CD14-positive monocyte (primary cell): Measurements from ENCODE around the gene ARHGAP15. TPM values are rescaled to one million over a fixed set of nuclear protein-coding genes. Genes with fewer than 3 reads are reported as not detected.

Experiments
- DNase-seq, 3 donors: peaks; one replicate each; pipeline ENCODE4 v3.0.0-alpha.2; 2011 to 2022
- H2AFZ ChIP-seq: 2 replicates; pipeline ENCODE4 v1.6.0; 2012; ENCODE audit warnings: mild to moderate bottlenecking, low read depth, low read length, inconsistent platforms; ENCODE audit not compliant: insufficient read depth, poor library complexity, severe bottlenecking
- H3K27ac ChIP-seq, 2 donors: 1 replicate in 1 of 2; 2 replicates in 1 of 2; pipeline ENCODE4 v1.5.1; 2012 to 2013; ENCODE audit warnings: low read length in 2 of 2, control low read depth in 1 of 2, inconsistent platforms in 1 of 2, low read depth in 1 of 2, mild to moderate bottlenecking in 1 of 2
- H3K27me3 ChIP-seq, 2 donors: one replicate each; pipeline versions ENCODE4 v1.6.0 to v1.6.1; 2011 to 2013; ENCODE audit warnings: low read length in 2 of 2; ENCODE audit not compliant: control insufficient read depth in 2 of 2, insufficient read depth in 2 of 2
- H3K36me3 ChIP-seq, 2 donors: replicated peaks in 1 of 2; 1 replicate in 1 of 2; 2 replicates in 1 of 2; pipeline versions ENCODE4 v1.5.1 to v1.6.1; 2012 to 2013; ENCODE audit warnings: low read length in 2 of 2, control low read depth in 1 of 2, inconsistent platforms in 1 of 2, mild to moderate bottlenecking in 1 of 2; ENCODE audit not compliant: insufficient read depth in 2 of 2, control insufficient read depth in 1 of 2
- H3K4me1 ChIP-seq, 2 donors: 1 replicate in 1 of 2; 2 replicates in 1 of 2; pipeline versions ENCODE4 v1.5.1 to v1.6.1; 2012 to 2013; ENCODE audit warnings: low read length in 2 of 2, control low read depth in 1 of 2, inconsistent platforms in 1 of 2, mild to moderate bottlenecking in 1 of 2, moderate library complexity in 1 of 2; ENCODE audit not compliant: insufficient read depth in 2 of 2, control insufficient read depth in 1 of 2
- H3K4me2 ChIP-seq: replicated peaks from 2 replicates; pipeline ENCODE3; 2012; ENCODE audit warnings: low read length, moderate library complexity, mild to moderate bottlenecking; ENCODE audit not compliant: poor library complexity, severe bottlenecking; ENCODE audit errors: extremely low read depth
- H3K4me3 ChIP-seq, 3 experiments: fragments of 200-600 bp in 1 of 3; sonication (generic) in 1 of 3; replicated peaks in 1 of 3; 1 replicate in 2 of 3; 2 replicates in 1 of 3; pipeline ENCODE4 v1.5.1; 2011 to 2013; ENCODE audit warnings: low read length in 3 of 3, mild to moderate bottlenecking in 3 of 3, control low read depth in 2 of 3, low read depth in 2 of 3, inconsistent platforms in 1 of 3, moderate library complexity in 1 of 3
- H3K79me2 ChIP-seq: 2 replicates; pipeline ENCODE4 v1.6.0; 2012; ENCODE audit warnings: mild to moderate bottlenecking, control low read depth, inconsistent platforms, low read length, moderate library complexity; ENCODE audit not compliant: insufficient read depth
- H3K9ac ChIP-seq: 2 replicates; pipeline ENCODE4 v1.6.0; 2017; ENCODE audit warnings: low read length, mild to moderate bottlenecking; ENCODE audit not compliant: insufficient read depth, poor library complexity, severe bottlenecking
- H3K9me3 ChIP-seq, 2 donors: replicated peaks in 1 of 2; 1 replicate in 1 of 2; 2 replicates in 1 of 2; pipeline versions ENCODE4 v1.5.1 to v1.6.1; 2012 to 2013; ENCODE audit warnings: low read length in 2 of 2, control low read depth in 1 of 2; ENCODE audit not compliant: control insufficient read depth in 1 of 2, insufficient read depth in 1 of 2
- H4K20me1 ChIP-seq: 2 replicates; pipeline ENCODE4 v1.6.0; 2012; ENCODE audit warnings: mild to moderate bottlenecking, low read length, control low read depth, moderate library complexity; ENCODE audit not compliant: insufficient read depth
- H3K27ac Mint-ChIP-seq, 7 donors: one replicate each; pipeline ENCODE4 v1.8.0; 2020; ENCODE audit warnings: mild to moderate bottlenecking in 7 of 7, mixed read lengths in 7 of 7, moderate library complexity in 6 of 7, inconsistent platforms in 2 of 7
- H3K27me3 Mint-ChIP-seq, 3 donors: one replicate each; pipeline ENCODE4 v1.8.0; 2021 to 2022; ENCODE audit warnings: low read depth in 3 of 3, mild to moderate bottlenecking in 3 of 3, mixed read lengths in 3 of 3, moderate library complexity in 3 of 3, inconsistent platforms in 1 of 3
- H3K36me3 Mint-ChIP-seq, 2 donors: one replicate each; pipeline ENCODE4 v1.8.0; 2020; ENCODE audit warnings: mixed read lengths in 2 of 2, inconsistent platforms in 1 of 2, mild to moderate bottlenecking in 1 of 2
- H3K4me1 Mint-ChIP-seq: one replicate; pipeline ENCODE4 v1.8.0; 2020; ENCODE audit warnings: mild to moderate bottlenecking, mixed read lengths
- H3K4me3 Mint-ChIP-seq, 2 donors: one replicate each; pipeline ENCODE4 v1.8.0; 2020; ENCODE audit warnings: mild to moderate bottlenecking in 2 of 2, mixed read lengths in 2 of 2, moderate library complexity in 1 of 2
- H3K9me3 Mint-ChIP-seq, 7 donors: one replicate each; pipeline ENCODE4 v1.8.0; 2020 to 2022; ENCODE audit warnings: mixed read lengths in 7 of 7, mild to moderate bottlenecking in 6 of 7, moderate library complexity in 6 of 7, inconsistent platforms in 2 of 7
- WGBS: methylation state at CpG from one replicate; pipeline ENCODE4 v1.1.5; 2013; ENCODE audit warnings: missing lambda C conversion rate; ENCODE audit not compliant: insufficient coverage; 5-methylcytosine and 5-hydroxymethylcytosine counted together
- intact Hi-C, 2 donors: fragments of 100-400 bp; cut with micrococcal nuclease; formaldehyde crosslinking; loops; one replicate each; pipeline versions ENCODE4 v1.15.0 to v1.15.1; 2023
- polyA plus RNA-seq, 3 donors: library from polyadenylated mRNA; depleted of rRNA in 1 of 3; unstranded in 2 of 3; stranded (reverse) in 1 of 3; fragments of 300-500 nt in 2 of 3; fragments of >200 nt in 1 of 3; fragmentation: Illumina TruSeq in 2 of 3; gene quantifications; 1 replicate in 2 of 3; 2 replicates in 1 of 3; pipeline ENCODE4 v1.2.3, GENCODE V29; 2012 to 2021
- TF ChIP-seq, protein P1 (sequence below): fragments of 200-600 bp; IDR thresholded peaks from one replicate; pipeline ENCODE4 v1.8.0; 2022; ENCODE audit warnings: antibody characterized with exemption, mild to moderate bottlenecking

Gene ARHGAP15
- polyA plus RNA-seq, 3 donors, result 35.4 to 50.9 (median 50.7) TPM

DNA sequence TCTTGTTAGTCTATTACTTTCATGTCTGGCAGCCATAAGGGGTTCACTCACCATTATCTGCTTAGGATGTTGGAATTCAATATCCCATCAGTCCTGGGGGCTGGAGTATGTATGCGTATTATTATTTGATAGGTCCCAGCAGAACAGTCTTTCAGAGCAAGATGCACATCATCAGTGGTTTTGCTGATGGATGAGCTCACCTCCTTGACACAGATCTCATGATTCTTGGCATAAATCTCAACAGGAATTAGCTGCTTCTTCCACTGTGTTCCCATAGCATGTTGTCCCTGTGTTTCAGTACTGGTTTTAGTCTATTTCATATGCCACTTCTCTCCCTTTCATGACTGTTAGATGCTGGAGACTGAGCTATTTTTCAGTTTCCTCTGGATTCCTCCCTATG lies 442.5 kb downstream of the ARHGAP15 start:
- H3K36me3 Mint-ChIP-seq, result peaks cover 29 to 38% of the 10 kb centered on the region in 2 donors
- no CpG with 5 or more reads among the region's 1 CpG for WGBS

DNA sequence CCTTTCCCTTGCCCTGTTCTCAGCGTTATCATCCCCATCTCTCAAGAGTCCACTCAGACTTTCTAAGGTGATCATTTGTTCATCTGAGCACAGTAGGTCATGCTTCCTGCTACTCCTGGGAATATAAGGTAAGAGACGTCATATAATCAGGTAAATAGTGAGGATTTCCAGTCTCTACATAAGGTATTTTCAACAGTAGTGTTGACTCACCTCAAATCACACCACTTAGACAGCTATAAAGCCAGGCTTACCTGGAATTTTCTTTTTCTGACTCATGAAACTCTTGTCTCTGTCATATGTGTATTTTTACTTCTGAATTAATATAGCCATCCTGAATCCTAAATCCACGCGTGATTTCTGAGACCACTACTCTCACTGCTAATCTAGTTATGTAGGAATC lies 443.2 kb downstream of the ARHGAP15 start:
- H3K4me1 ChIP-seq, result no peaks in the 10 kb centered on the region
- H4K20me1 ChIP-seq, result no peaks in the 10 kb centered on the region
- no peak overlapping the region for H3K4me3 ChIP-seq
- H3K36me3 Mint-ChIP-seq, result peaks cover 24 to 34% of the 10 kb centered on the region in 2 donors
- H3K9me3 Mint-ChIP-seq, result no peaks in the 10 kb centered on the region
- no peaks in the 10 kb centered on the region for H3K27me3 Mint-ChIP-seq
- peak overlapping the region in 2 of 7 donors; percentile 34 to 61 for H3K27ac Mint-ChIP-seq
- no CpG with 5 or more reads among the region's 4 CpGs for WGBS
- H3K36me3 ChIP-seq, result peaks cover 0 to 14% of the 10 kb centered on the region in 2 donors
- no peaks in the 10 kb centered on the region for H3K79me2 ChIP-seq
- H3K9ac ChIP-seq, result no peak overlapping the region
- no peaks in the 10 kb centered on the region for H3K9me3 ChIP-seq
- no peaks in the 10 kb centered on the region for H3K27me3 ChIP-seq
- no peak overlapping the region for H3K4me3 Mint-ChIP-seq
- H3K4me2 ChIP-seq, result no peak overlapping the region
- intact Hi-C loops, result no loop called here
- no peak overlapping the region for H2AFZ ChIP-seq
- TF ChIP-seq, protein P1, sequence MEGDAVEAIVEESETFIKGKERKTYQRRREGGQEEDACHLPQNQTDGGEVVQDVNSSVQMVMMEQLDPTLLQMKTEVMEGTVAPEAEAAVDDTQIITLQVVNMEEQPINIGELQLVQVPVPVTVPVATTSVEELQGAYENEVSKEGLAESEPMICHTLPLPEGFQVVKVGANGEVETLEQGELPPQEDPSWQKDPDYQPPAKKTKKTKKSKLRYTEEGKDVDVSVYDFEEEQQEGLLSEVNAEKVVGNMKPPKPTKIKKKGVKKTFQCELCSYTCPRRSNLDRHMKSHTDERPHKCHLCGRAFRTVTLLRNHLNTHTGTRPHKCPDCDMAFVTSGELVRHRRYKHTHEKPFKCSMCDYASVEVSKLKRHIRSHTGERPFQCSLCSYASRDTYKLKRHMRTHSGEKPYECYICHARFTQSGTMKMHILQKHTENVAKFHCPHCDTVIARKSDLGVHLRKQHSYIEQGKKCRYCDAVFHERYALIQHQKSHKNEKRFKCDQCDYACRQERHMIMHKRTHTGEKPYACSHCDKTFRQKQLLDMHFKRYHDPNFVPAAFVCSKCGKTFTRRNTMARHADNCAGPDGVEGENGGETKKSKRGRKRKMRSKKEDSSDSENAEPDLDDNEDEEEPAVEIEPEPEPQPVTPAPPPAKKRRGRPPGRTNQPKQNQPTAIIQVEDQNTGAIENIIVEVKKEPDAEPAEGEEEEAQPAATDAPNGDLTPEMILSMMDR, result no peak
- no peak for DNase-seq
- no peak overlapping the region for H3K27ac ChIP-seq
- no peaks in the 10 kb centered on the region for H3K4me1 Mint-ChIP-seq

More for the DNA sequence above, 442.5 kb downstream of the ARHGAP15 start:
- Mint-ChIP-seq H3K4me1 (no peaks in the 10 kb centered on the region), H3K27ac (peak overlapping the region in 1 of 7 donors; percentile 72), H3K9me3 (peaks cover 0 to under 1% (median 0%) of the 10 kb centered on the region in 7 donors), H3K27me3 (no peaks in the 10 kb centered on the region), H3K4me3 (no peak overlapping the region)
- no peaks in the 10 kb centered on the region for H3K9me3 ChIP-seq
- no peak overlapping the region for H3K9ac ChIP-seq
- no peak overlapping the region for H3K27ac ChIP-seq
- no peaks in the 10 kb centered on the region for H3K27me3 ChIP-seq
- H3K36me3 ChIP-seq, result peaks cover 0 to 19% of the 10 kb centered on the region in 2 donors
- H3K4me1 ChIP-seq, result no peaks in the 10 kb centered on the region
- H2AFZ ChIP-seq, result no peak overlapping the region
- no peak for DNase-seq
- H3K79me2 ChIP-seq, result no peaks in the 10 kb centered on the region
- H4K20me1 ChIP-seq, result no peaks in the 10 kb centered on the region
- intact Hi-C loops, result no loop called here
- TF ChIP-seq, protein P1, result no peak
- no peak overlapping the region for H3K4me3 ChIP-seq
- H3K4me2 ChIP-seq, result no peak overlapping the region
